ENCODE data around the gene BHMT2.

DNA sequence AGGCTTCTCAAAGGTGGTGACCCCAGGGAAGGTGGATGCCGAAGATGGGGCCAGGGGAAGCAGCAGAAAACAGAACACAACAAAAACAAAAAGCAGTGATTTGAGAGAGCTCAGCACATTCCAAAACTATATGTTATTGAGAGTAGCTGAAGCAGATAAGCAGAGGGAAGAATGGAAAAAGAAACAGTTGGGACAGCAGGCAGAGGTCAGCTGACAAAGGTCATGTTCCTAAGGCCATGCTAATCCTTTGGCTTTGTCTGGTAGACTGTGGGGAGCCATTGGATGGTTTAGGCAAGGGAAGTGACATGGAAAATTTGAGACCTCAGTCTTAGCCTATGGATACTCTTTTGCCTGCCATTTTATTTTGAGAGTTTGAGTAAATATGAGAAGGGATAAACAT is 14.6 kb upstream of the BHMT2 start:
- TF ChIP-seq POLR2A (IDR thresholded peaks at IDR 0.05; ENCODE audit: low read depth, low read length) (no peak), POLR2AphosphoS5 (IDR thresholded peaks at IDR 0.05; ENCODE audit: low read depth, low read length) (no peak)
